Ovary (tissue), 9 donors: Measurements from ENCODE around the gene FGF3. TPM values are rescaled to one million over a fixed set of nuclear protein-coding genes. Genes with fewer than 3 reads are reported as not detected.

Experiments
- DNase-seq, 5 donors: peaks; one replicate each; pipeline ENCODE4 v3.0.0-alpha.2; 2019 to 2020
- H3K27ac ChIP-seq, 2 donors: fragments of 200-600 bp; one replicate each; pipeline versions ENCODE4 v1.5.1 to v1.8.0; 2019 to 2022
- H3K27me3 ChIP-seq: fragments of 200-600 bp; one replicate; pipeline ENCODE4 v1.8.0; 2022
- H3K36me3 ChIP-seq: fragments of 200-600 bp; sonication (generic); one replicate; pipeline ENCODE4 v1.5.1; 2019
- H3K4me1 ChIP-seq: one replicate; pipeline ENCODE4 v1.8.1; 2013; ENCODE audit warnings: mild to moderate bottlenecking, moderate library complexity; ENCODE audit not compliant: insufficient read depth
- H3K4me3 ChIP-seq: fragments of 200-600 bp; sonication (generic); one replicate; pipeline ENCODE4 v1.5.1; 2017
- H3K9me3 ChIP-seq, 2 donors: fragments of 200-600 bp in 1 of 2; sonication (generic) in 1 of 2; one replicate each; pipeline versions ENCODE4 v1.5.1 to v1.8.1; 2013 to 2019; ENCODE audit warnings: mild to moderate bottlenecking in 1 of 2, moderate library complexity in 1 of 2
- EP300 ChIP-seq: sonication (generic); formaldehyde crosslinking; IDR thresholded peaks from one replicate; pipeline ENCODE4 v1.6.1; 2017; ENCODE audit warnings: antibody characterized with exemption
- POLR2A ChIP-seq: fragments of 450-650 bp; IDR thresholded peaks from one replicate; pipeline ENCODE4 v1.6.1; 2017; ENCODE audit warnings: antibody characterized with exemption, mild to moderate bottlenecking, moderate library complexity
- WGBS, 3 donors: extraction: QIAGEN DNeasy Blood & Tissue Kit in 1 of 3; methylation state at CpG; one replicate each; pipeline versions ENCODE4 v1.1.5 to v1.1.7; 2013 to 2017; 5-methylcytosine and 5-hydroxymethylcytosine counted together
- intact Hi-C, 4 donors: fragments of 100-400 bp; cut with DNase I; formaldehyde crosslinking; loops; one replicate each; pipeline versions ENCODE4 v1.11.0 to v1.15.1; 2022 to 2023
- polyA plus RNA-seq, 2 donors: library from polyadenylated mRNA; stranded (reverse); fragments of 200-250 nt in 1 of 2; fragments of 350-450 nt in 1 of 2; fragmentation: Illumina TruSeq in 1 of 2; extraction: RNeasy Lipid Tissue Mini Kit (QIAGEN cat#74804) in 1 of 2; gene quantifications; one replicate each; pipeline ENCODE4 v1.2.3, GENCODE V29; 2013 to 2014
- total RNA-seq, 7 donors: library from RNA; depleted of rRNA in 2 of 7; stranded (reverse); fragments of >200 nt in 2 of 7; fragmentation: NEBNext Ultra II Directional in 3 of 7; extraction: Animal tissue kit (Norgen Biotek cat#: 25700) in 3 of 7; gene quantifications; one replicate each; pipeline versions ENCODE4 v1.1.0 to v1.2.4, GENCODE V29; 2016 to 2023
- TF ChIP-seq, protein P1 (sequence below), 3 donors: fragments of 450-650 bp in 2 of 3; fragments of 200-600 bp in 1 of 3; IDR thresholded peaks; one replicate each; pipeline versions ENCODE4 v1.5.1 to v1.8.0; 2016 to 2022; ENCODE audit warnings: antibody characterized with exemption in 3 of 3, mild to moderate bottlenecking in 1 of 3
- donor health status: DM: no; HTN: no; CAD: no; lungs with moderate emphysema.
- donor health status: DM: no; HTN: no; CAD: no.
- donor health status: Bipolar disorder and iron deficiency.
- donor health status: DM: yes; HTN: yes; CAD: no.
- donor health status: DM: no; HTN: no; CAD: no.
- donor health status: DM: yes; HTN: yes; CAD: no.

FGF3 gene
- total and polyA plus RNA-seq, 9 donors = not detected

DNA sequence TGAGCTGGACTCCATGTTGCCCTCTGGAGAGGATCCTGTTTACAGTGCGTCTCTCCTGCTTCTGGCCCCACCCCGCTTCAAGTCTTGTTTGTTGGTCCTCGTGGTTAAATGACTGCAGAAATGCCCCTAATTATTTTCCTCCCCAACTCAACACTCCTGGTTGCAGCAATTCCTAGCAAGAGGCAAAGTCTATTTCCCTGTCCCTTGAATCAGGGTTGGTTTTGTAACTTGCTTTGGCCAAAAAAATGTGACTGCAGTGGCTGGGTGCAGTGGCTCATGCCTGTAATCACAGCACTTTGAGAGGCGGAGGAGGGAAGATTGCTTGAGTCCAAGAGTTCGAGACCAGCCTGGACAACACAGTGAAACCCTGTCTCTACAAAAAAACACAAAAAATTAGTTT is 41.0 kb upstream of the FGF3 start:
- Histone ChIP-seq H3K27me3 (no peaks in the 10 kb centered on the region), H3K9me3 (no peaks in the 10 kb centered on the region), H3K36me3 (no peaks in the 10 kb centered on the region), H3K4me3 (no peak overlapping the region), H3K4me1 (no peaks in the 10 kb centered on the region), H3K27ac (no peak overlapping the region)
- intact Hi-C loops = no loop called here
- TF ChIP-seq, protein P1, sequence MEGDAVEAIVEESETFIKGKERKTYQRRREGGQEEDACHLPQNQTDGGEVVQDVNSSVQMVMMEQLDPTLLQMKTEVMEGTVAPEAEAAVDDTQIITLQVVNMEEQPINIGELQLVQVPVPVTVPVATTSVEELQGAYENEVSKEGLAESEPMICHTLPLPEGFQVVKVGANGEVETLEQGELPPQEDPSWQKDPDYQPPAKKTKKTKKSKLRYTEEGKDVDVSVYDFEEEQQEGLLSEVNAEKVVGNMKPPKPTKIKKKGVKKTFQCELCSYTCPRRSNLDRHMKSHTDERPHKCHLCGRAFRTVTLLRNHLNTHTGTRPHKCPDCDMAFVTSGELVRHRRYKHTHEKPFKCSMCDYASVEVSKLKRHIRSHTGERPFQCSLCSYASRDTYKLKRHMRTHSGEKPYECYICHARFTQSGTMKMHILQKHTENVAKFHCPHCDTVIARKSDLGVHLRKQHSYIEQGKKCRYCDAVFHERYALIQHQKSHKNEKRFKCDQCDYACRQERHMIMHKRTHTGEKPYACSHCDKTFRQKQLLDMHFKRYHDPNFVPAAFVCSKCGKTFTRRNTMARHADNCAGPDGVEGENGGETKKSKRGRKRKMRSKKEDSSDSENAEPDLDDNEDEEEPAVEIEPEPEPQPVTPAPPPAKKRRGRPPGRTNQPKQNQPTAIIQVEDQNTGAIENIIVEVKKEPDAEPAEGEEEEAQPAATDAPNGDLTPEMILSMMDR (IDR thresholded peaks at IDR 0.05) = no peak
- TF ChIP-seq EP300 (no peak), POLR2A (no peak)
- no peak for DNase-seq
- WGBS, 3 donors = 60 to 67% (median 60%) methylated on average over 5 of the region's 5 CpGs

DNA sequence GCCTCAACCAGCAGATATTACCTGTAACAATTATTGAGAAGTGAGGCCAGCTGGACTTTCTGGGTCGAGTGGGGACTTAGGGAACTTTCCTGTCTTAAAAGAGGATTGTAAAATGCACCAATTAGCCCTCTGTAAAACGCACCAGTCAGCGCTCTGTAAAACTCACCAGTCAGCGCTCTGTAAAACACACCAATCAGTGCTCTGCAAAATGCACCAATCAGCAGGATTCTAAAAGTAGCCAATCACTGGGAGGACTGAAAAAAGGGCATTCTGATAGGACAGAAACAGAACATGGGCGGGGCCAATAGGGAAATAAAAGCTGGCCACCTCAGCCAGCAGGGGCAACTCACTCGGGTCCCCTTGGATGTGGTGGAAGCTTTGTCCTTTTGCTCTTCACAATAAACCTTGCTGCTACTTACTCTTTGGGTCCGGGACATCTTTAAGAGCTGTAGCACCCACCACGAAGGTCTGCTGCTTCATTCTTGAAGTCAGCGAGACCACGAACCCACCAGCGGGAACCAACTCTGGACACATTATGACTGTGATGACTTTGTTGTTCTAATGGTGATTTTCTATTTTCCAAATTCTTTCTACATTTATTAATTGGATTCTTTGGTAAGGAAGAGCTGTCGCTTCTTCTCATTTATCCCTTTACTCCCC is 40.2 kb upstream of the FGF3 start:
- Histone ChIP-seq H3K4me3 (no peak overlapping the region), H3K4me1 (no peaks in the 10 kb centered on the region), H3K27ac (no peak overlapping the region), H3K36me3 (no peaks in the 10 kb centered on the region), H3K9me3 (no peaks in the 10 kb centered on the region), H3K27me3 (no peaks in the 10 kb centered on the region)
- DNase-seq = no peak
- 81 to 84% (median 82%) methylated on average over 12 of the region's 12 CpGs for WGBS, 3 donors
- intact Hi-C loops = no loop called here
- TF ChIP-seq POLR2A = no peak
- TF ChIP-seq, protein P1 (IDR thresholded peaks at IDR 0.05) = no peak
- TF ChIP-seq EP300 = no peak

DNA sequence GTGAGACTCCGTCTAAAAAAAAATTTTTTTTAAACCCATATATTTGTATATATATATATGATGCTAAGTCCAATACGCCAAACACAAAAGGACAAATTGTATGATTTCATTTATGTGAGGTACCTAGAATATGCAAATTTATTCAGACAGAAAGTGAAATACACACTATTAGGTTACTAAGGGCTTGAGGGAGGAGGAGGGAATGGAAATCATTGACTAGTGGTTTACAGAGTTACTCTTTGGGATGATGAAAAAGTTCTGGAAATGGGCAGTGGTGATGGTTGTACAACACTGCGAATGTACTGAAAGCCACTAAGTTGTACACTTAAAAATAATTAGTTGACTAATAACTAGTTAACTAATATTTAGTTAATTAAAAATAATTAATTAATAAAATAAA is 36.2 kb upstream of the FGF3 start:
- H3K36me3 ChIP-seq = no peaks in the 10 kb centered on the region
- H3K9me3 ChIP-seq = no peaks in the 10 kb centered on the region
- no peak overlapping the region for H3K4me3 ChIP-seq
- WGBS, 3 donors = 89 to 93% (median 92%) methylated on average over 3 of the region's 3 CpGs
- H3K27me3 ChIP-seq = no peaks in the 10 kb centered on the region
- TF ChIP-seq POLR2A (no peak), EP300 (no peak)
- TF ChIP-seq, protein P1 (IDR thresholded peaks at IDR 0.05) = no peak
- no peaks in the 10 kb centered on the region for H3K4me1 ChIP-seq
- DNase-seq = no peak
- intact Hi-C loops = no loop called here
- H3K27ac ChIP-seq = no peak overlapping the region

DNA sequence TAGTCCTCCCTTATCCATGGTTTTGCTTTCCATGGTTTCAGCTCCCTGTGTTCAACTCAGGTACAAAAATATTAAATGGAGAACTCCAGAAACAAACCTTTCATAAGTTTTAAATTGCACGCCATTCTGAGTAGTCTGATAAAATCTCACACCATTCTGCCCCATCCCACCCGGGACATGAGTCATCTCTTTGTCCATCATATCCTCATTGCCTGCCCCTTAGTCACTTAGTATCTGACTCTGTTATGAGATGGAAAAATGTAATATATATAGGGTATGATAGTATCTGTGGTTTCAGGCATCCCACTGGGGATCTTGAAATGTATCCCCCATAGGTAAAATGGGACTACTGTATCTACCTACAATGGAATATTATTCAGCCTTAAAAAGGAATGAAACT is 35.5 kb upstream of the FGF3 start:
- 82 to 85% (median 82%) methylated on average over 2 of the region's 2 CpGs for WGBS, 3 donors
- intact Hi-C loops = no loop called here
- Histone ChIP-seq H3K9me3 (no peaks in the 10 kb centered on the region), H3K4me1 (no peaks in the 10 kb centered on the region), H3K4me3 (no peak overlapping the region), H3K27ac (no peak overlapping the region), H3K36me3 (no peaks in the 10 kb centered on the region), H3K27me3 (no peaks in the 10 kb centered on the region)
- no peak for DNase-seq
- TF ChIP-seq EP300 (no peak), POLR2A (no peak)
- TF ChIP-seq, protein P1 (IDR thresholded peaks at IDR 0.05) = no peak
